ENCODE data around the gene USP47.

USP47 gene

DNA sequence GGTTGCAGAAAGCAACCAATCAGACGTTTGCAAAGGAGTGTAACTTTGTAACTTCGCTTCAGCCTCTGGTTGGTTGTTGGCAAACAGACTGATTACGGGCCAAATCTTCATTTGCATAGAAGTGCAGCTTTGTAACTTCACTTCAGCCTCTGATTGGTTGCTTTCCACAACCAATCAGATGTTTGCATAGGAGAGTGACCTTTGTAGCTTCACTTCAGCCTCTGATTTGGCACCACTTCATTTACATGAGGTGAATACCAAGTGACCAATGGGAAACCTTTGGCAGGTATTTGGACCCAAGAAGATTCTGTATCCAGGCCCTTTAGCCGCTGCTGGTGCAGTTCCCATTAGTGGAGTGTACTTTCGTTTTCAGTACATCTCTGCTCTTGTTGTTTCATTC is 16.0 kb downstream of the USP47 start:
- no peak overlapping the region for H3K4me3 ChIP-seq (ENCODE audit: low read depth, low read length)
- DNase-seq (ENCODE audit: low read depth) = no peak
- TF ChIP-seq MYC (IDR thresholded peaks at IDR 0.05; ENCODE audit: low read depth, low read length) (no peak), POLR2A (IDR thresholded peaks at IDR 0.05; ENCODE audit: extremely low read depth, insufficient read length) (no peak)
- TF ChIP-seq, protein P1, sequence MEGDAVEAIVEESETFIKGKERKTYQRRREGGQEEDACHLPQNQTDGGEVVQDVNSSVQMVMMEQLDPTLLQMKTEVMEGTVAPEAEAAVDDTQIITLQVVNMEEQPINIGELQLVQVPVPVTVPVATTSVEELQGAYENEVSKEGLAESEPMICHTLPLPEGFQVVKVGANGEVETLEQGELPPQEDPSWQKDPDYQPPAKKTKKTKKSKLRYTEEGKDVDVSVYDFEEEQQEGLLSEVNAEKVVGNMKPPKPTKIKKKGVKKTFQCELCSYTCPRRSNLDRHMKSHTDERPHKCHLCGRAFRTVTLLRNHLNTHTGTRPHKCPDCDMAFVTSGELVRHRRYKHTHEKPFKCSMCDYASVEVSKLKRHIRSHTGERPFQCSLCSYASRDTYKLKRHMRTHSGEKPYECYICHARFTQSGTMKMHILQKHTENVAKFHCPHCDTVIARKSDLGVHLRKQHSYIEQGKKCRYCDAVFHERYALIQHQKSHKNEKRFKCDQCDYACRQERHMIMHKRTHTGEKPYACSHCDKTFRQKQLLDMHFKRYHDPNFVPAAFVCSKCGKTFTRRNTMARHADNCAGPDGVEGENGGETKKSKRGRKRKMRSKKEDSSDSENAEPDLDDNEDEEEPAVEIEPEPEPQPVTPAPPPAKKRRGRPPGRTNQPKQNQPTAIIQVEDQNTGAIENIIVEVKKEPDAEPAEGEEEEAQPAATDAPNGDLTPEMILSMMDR (IDR thresholded peaks at IDR 0.05; ENCODE audit: low read depth, low read length) = no peak
- TF ChIP-seq, protein P2, sequence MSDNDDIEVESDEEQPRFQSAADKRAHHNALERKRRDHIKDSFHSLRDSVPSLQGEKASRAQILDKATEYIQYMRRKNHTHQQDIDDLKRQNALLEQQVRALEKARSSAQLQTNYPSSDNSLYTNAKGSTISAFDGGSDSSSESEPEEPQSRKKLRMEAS (IDR thresholded peaks at IDR 0.05; ENCODE audit: low read depth, low read length) = no peak

DNA sequence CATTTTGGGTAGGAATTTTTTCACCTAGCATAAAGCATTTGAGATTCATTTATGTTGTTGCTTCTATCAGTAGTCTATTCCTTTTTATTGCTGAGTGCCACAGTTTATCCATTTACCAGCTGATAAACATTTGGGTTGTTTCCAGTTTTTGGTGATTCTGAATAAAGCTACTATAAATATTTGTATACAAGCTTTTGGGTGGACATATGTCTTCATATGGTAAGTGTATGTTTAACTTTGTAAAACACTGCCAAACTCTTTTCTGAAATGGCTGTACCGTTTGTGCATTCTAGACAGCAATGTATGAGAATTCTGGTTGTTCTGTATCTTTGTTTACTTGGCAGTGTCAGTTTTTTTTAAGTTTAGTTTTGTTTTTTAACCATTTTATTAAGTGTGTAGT is 16.9 kb downstream of the USP47 start:
- TF ChIP-seq MYC (IDR thresholded peaks at IDR 0.05; ENCODE audit: low read depth, low read length) = no peak
- no peak for TF ChIP-seq POLR2A (IDR thresholded peaks at IDR 0.05; ENCODE audit: extremely low read depth, insufficient read length)
- TF ChIP-seq, protein P1 (IDR thresholded peaks at IDR 0.05; ENCODE audit: low read depth, low read length) = no peak
- TF ChIP-seq, protein P2 (IDR thresholded peaks at IDR 0.05; ENCODE audit: low read depth, low read length) = no peak
- H3K4me3 ChIP-seq (ENCODE audit: low read depth, low read length) = no peak overlapping the region
- DNase-seq (ENCODE audit: low read depth) = no peak

DNA sequence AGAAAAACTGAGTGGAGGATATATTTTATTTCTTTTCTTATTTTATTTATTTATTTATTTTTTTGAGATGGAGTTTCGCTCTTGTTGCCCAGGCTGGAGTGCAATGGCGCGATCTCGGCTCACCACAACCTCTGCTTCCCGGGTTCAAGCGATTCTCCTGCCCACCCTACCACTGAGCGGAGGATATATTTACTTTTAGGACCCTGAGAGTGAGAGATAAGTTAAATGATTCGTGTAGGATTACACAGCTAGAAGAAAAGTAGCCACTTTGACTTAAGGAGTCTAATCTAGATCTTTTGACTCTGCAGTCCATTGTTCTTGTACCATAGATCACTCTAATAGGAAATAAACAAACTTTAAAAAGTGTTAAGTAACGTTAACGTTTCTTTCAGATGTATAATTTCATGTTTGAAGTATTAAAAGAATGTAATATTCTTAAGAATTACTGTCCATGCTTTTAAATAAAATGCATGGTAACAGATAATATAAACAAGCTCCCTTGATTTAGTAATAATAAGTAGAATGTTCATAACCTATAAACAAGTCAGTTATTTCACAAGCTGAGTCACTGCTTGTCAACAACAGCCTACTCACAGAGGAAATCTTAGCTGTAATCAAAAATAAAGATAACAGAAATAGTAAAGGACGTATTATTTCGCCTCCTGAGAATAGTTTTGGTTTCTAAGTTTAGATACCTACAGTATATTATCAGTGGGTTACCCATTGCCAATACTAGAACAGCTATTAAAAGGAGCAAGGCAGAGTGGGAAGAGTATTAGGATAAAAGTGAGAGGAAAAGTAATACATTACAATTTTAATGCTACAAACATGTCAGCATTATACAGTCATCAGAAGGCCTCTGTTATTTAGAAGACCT is 18.6 kb downstream of the USP47 start:
- H3K4me3 ChIP-seq (ENCODE audit: low read depth, low read length) = no peak overlapping the region
- no peak for DNase-seq (ENCODE audit: low read depth)
- TF ChIP-seq MYC (IDR thresholded peaks at IDR 0.05; ENCODE audit: low read depth, low read length) (no peak), POLR2A (IDR thresholded peaks at IDR 0.05; ENCODE audit: extremely low read depth, insufficient read length) (no peak)
- TF ChIP-seq, protein P1 (IDR thresholded peaks at IDR 0.05; ENCODE audit: low read depth, low read length) = no peak
- TF ChIP-seq, protein P2 (IDR thresholded peaks at IDR 0.05; ENCODE audit: low read depth, low read length) = no peak

DNA sequence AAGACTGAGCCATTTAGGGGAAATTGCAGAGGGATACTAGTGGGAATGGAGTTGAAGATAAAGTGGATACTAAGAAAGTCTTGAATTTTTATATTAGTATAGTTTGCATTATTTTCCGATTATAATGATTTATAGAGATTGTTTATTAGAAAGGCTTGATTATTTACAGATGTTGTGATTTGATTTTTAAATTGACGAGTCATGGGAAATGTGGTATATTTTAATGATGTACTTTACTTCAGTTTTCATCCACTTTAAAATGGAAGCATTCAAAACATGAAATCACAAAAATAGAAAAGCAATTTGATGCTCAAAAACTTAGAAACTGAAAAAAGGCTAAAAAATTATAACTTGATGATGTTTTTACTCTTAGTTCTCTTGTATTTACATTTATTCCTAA is 21.2 kb downstream of the USP47 start:
- TF ChIP-seq, protein P2 (IDR thresholded peaks at IDR 0.05; ENCODE audit: low read depth, low read length) = no peak
- TF ChIP-seq, protein P1 (IDR thresholded peaks at IDR 0.05; ENCODE audit: low read depth, low read length) = no peak
- TF ChIP-seq POLR2A (IDR thresholded peaks at IDR 0.05; ENCODE audit: extremely low read depth, insufficient read length) (no peak), MYC (IDR thresholded peaks at IDR 0.05; ENCODE audit: low read depth, low read length) (no peak)
- no peak overlapping the region for H3K4me3 ChIP-seq (ENCODE audit: low read depth, low read length)
- DNase-seq (ENCODE audit: low read depth) = no peak

DNA sequence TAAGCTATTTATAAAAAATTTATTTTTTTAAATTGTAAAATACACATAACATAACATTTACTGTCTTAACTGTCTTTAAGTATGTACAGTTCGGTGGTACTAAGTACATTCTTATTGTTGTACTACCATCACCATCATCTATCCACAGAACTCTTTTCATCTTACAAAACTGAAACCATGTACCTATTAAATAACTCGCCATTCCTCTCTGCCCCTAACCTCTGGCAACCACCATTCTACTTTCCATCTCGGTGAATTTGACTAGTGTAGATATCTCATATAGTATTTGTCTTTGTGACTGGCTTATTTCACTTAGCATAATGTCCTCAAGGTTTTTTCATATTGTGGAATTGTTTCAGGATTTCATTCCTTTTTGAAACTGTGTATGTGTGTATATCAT is 22.6 kb downstream of the USP47 start:
- no peak overlapping the region for H3K4me3 ChIP-seq (ENCODE audit: low read depth, low read length)

More for the DNA sequence above, 22.6 kb downstream of the USP47 start:
- no peak for DNase-seq (ENCODE audit: low read depth)
- TF ChIP-seq, protein P1 (IDR thresholded peaks at IDR 0.05; ENCODE audit: low read depth, low read length) = no peak
- TF ChIP-seq, protein P2 (IDR thresholded peaks at IDR 0.05; ENCODE audit: low read depth, low read length) = no peak
- no peak for TF ChIP-seq POLR2A (IDR thresholded peaks at IDR 0.05; ENCODE audit: extremely low read depth, insufficient read length)
- no peak for TF ChIP-seq MYC (IDR thresholded peaks at IDR 0.05; ENCODE audit: low read depth, low read length)
